IMR-90 (cell line): ENCODE data around the gene NAPG. TPM values are rescaled to one million over a fixed set of nuclear protein-coding genes. Genes with fewer than 3 reads are reported as not detected.

Experiments
- ATAC-seq: fragments of 200-7000 bp; cut with Tn5 transposase; 2 replicates; pipeline ENCODE4 v1.9.1; 2020; ENCODE audit warnings: low read depth, mild to moderate bottlenecking, moderate library complexity
- BruUV-seq: library from RNA; stranded (reverse); fragments of 400-500 nt; replicated peaks from 2 replicates; lab custom pipeline; 2021; lab: Mats Ljungman, UMichigan
- CTCF ChIA-PET: fragments of 300-600 bp; formaldehyde crosslinking; extraction: SDS; loops from one replicate; lab custom pipeline; 2021; ENCODE audit warnings: antibody characterized with exemption; lab: Yijun Ruan, JAX
- POLR2A ChIA-PET: fragments of 300-600 bp; sonication (Branson Sonifier 250); formaldehyde crosslinking; loops from one replicate; lab custom pipeline; 2022; ENCODE audit warnings: antibody characterized with exemption; ENCODE audit not compliant: unreplicated experiment; lab: Charles Lee
- DNase-seq: peaks from one replicate; pipeline ENCODE4 v3.0.0; 2013
- H2AFZ ChIP-seq: replicated peaks from 2 replicates; pipeline ENCODE3; 2013; ENCODE audit warnings: low read length, mild to moderate bottlenecking; ENCODE audit not compliant: poor library complexity
- H2AK5ac ChIP-seq: 2 replicates; pipeline ENCODE4 v1.6.1; 2013; ENCODE audit warnings: low read depth, low read length, inconsistent platforms
- H2AK9ac ChIP-seq: replicated peaks from 2 replicates; pipeline ENCODE3; 2013; ENCODE audit warnings: mild to moderate bottlenecking, low read depth, low read length, moderate library complexity; ENCODE audit not compliant: poor library complexity
- H2BK120ac ChIP-seq: 2 replicates; pipeline ENCODE4 v1.6.1; 2013; ENCODE audit warnings: low read depth, low read length, inconsistent platforms
- H2BK15ac ChIP-seq: 3 replicates; pipeline ENCODE4 v1.6.1; 2013; ENCODE audit warnings: low read depth, low read length, inconsistent platforms
- H2BK20ac ChIP-seq: 2 replicates; pipeline ENCODE4 v1.6.1; 2013; ENCODE audit warnings: low read depth, mild to moderate bottlenecking, inconsistent platforms, low read length, moderate library complexity
- H2BK5ac ChIP-seq: 2 replicates; pipeline ENCODE4 v1.6.1; 2013; ENCODE audit warnings: mild to moderate bottlenecking, low read depth, low read length, inconsistent platforms; ENCODE audit not compliant: poor library complexity, severe bottlenecking
- H3K14ac ChIP-seq: replicated peaks from 2 replicates; pipeline ENCODE4 v1.6.1; 2013; ENCODE audit warnings: low read depth, low read length, inconsistent platforms
- H3K18ac ChIP-seq: 2 replicates; pipeline ENCODE4 v1.6.1; 2013; ENCODE audit warnings: low read depth, low read length, control low read depth
- H3K23ac ChIP-seq: 2 replicates; pipeline ENCODE4 v1.6.1; 2013; ENCODE audit warnings: low read depth, low read length, inconsistent platforms
- H3K27ac ChIP-seq: 2 replicates; pipeline ENCODE4 v1.5.1; 2013; ENCODE audit warnings: mild to moderate bottlenecking, control low read depth, low read length; ENCODE audit not compliant: insufficient read depth
- H3K27me3 ChIP-seq: 2 replicates; pipeline ENCODE4 v1.6.1; 2013; ENCODE audit warnings: low read length; ENCODE audit not compliant: control insufficient read depth, insufficient read depth
- H3K36me3 ChIP-seq: 2 replicates; pipeline ENCODE4 v1.6.1; 2013; ENCODE audit warnings: low read length, mixed read lengths; ENCODE audit not compliant: control insufficient read depth, insufficient read depth
- H3K4ac ChIP-seq: 2 replicates; pipeline ENCODE4 v1.6.1; 2013; ENCODE audit warnings: low read depth, low read length, inconsistent platforms
- H3K4me1 ChIP-seq: 2 replicates; pipeline ENCODE4 v1.6.1; 2013; ENCODE audit warnings: low read length, mixed read lengths; ENCODE audit not compliant: control insufficient read depth, insufficient read depth
- H3K4me2 ChIP-seq: 2 replicates; pipeline ENCODE4 v1.6.1; 2013; ENCODE audit warnings: low read depth, mild to moderate bottlenecking, control low read depth, low read length, moderate library complexity
- H3K4me3 ChIP-seq: 2 replicates; pipeline ENCODE4 v1.5.1; 2013; ENCODE audit warnings: low read depth, mild to moderate bottlenecking, control low read depth, low read length, moderate library complexity; ENCODE audit not compliant: insufficient read depth
- H3K56ac ChIP-seq: 2 replicates; pipeline ENCODE4 v1.6.1; 2013; ENCODE audit warnings: low read length, inconsistent platforms; ENCODE audit not compliant: insufficient read depth; ENCODE audit errors: extremely low read depth
- H3K79me1 ChIP-seq, 2 experiments: 2 replicates each; pipeline ENCODE4 v1.6.1; 2013; ENCODE audit warnings: low read length in 2 of 2, inconsistent platforms in 1 of 2, low read depth in 1 of 2
- H3K9ac ChIP-seq: 2 replicates; pipeline ENCODE4 v1.6.1; 2013; ENCODE audit warnings: low read depth, low read length, control low read depth
- H3K9me1 ChIP-seq: 2 replicates; pipeline ENCODE4 v1.6.1; 2013; ENCODE audit warnings: low read length, inconsistent platforms; ENCODE audit not compliant: insufficient read depth
- H3K9me3 ChIP-seq: 2 replicates; pipeline ENCODE4 v1.6.1; 2013; ENCODE audit warnings: low read length; ENCODE audit not compliant: control insufficient read depth, insufficient read depth
- H4K20me1 ChIP-seq: 2 replicates; pipeline ENCODE4 v1.6.1; 2013; ENCODE audit warnings: low read length, inconsistent platforms; ENCODE audit not compliant: insufficient read depth
- H4K5ac ChIP-seq: 2 replicates; pipeline ENCODE4 v1.6.1; 2013; ENCODE audit warnings: mild to moderate bottlenecking, low read depth, low read length, control low read depth
- H4K8ac ChIP-seq, 2 experiments: 2 replicates each; pipeline ENCODE4 v1.6.1; 2013; ENCODE audit warnings: low read depth in 2 of 2, low read length in 2 of 2, control low read depth in 1 of 2, inconsistent platforms in 1 of 2
- H4K91ac ChIP-seq: 2 replicates; pipeline ENCODE4 v1.6.1; 2013; ENCODE audit warnings: low read depth, low read length, inconsistent platforms; ENCODE audit not compliant: insufficient read depth
- BHLHE40 ChIP-seq: fragments of 150-350 bp; IDR thresholded peaks from 2 replicates; pipeline ENCODE4 v1.6.1; 2016; ENCODE audit warnings: mild to moderate bottlenecking, low read depth, low read length
- CEBPB ChIP-seq: IDR thresholded peaks from 2 replicates; pipeline ENCODE4 v1.6.1; 2012; ENCODE audit warnings: low read depth, low read length, improper control_type of control experiment
- ELK1 ChIP-seq: fragments of 150-350 bp; IDR thresholded peaks from 2 replicates; pipeline ENCODE4 v1.6.1; 2016; ENCODE audit warnings: low read depth, mild to moderate bottlenecking, low read length, moderate library complexity, borderline replicate concordance
- MAFK ChIP-seq: IDR thresholded peaks from 2 replicates; pipeline ENCODE4 v1.6.1; 2012; ENCODE audit warnings: low read depth, low read length, improper control_type of control experiment
- MAZ ChIP-seq: IDR thresholded peaks from 2 replicates; pipeline ENCODE4 v1.6.1; 2012; ENCODE audit warnings: low read depth, mild to moderate bottlenecking, low read length, improper control_type of control experiment, moderate library complexity, borderline replicate concordance
- NFE2L2 ChIP-seq: fragments of 150-350 bp; IDR thresholded peaks from 2 replicates; pipeline ENCODE4 v1.6.1; 2016; ENCODE audit warnings: low read depth, mild to moderate bottlenecking, low read length
- POLR2A ChIP-seq: IDR thresholded peaks from 2 replicates; pipeline ENCODE4 v1.6.1; 2012; ENCODE audit warnings: mild to moderate bottlenecking, low read depth, low read length
- RAD21 ChIP-seq: IDR thresholded peaks from 2 replicates; pipeline ENCODE4 v1.6.1; 2012; ENCODE audit warnings: low read length, improper control_type of control experiment
- RCOR1 ChIP-seq: IDR thresholded peaks from 2 replicates; pipeline ENCODE4 v1.6.1; 2012; ENCODE audit warnings: mild to moderate bottlenecking, low read length, improper control_type of control experiment; ENCODE audit not compliant: insufficient replicate concordance
- USF2 ChIP-seq: fragments of 150-350 bp; IDR thresholded peaks from 2 replicates; pipeline ENCODE4 v1.6.1; 2017; ENCODE audit warnings: mild to moderate bottlenecking, antibody characterized with exemption, low read length, low read depth
- WGBS, 2 experiments: methylation state at CpG; one replicate each; pipeline versions ENCODE4 v1.1.5 to v1.1.7; 2013; ENCODE audit warnings: missing lambda C conversion rate in 2 of 2; ENCODE audit not compliant: insufficient read length in 1 of 2; ENCODE audit errors: extremely low coverage in 2 of 2; 5-methylcytosine and 5-hydroxymethylcytosine counted together
- dilution Hi-C: fragments of 300-500 bp; cut with HindIII; formaldehyde crosslinking; loops from one replicate; pipeline ENCODE4 v1.14.3; 2018; ENCODE audit warnings: low sequenced_read_pairs; ENCODE audit not compliant: unreplicated experiment
- in situ Hi-C: fragments of 300-500 bp; cut with MboI; formaldehyde crosslinking; loops from 3 replicates; pipeline ENCODE4 v1.14.3; 2019; ENCODE audit warnings: low sequenced_read_pairs, inconsistent platforms, mixed read lengths
- intact Hi-C: fragments of 100-400 bp; cut with micrococcal nuclease; formaldehyde crosslinking; loops from 2 replicates; pipeline ENCODE4 v1.10.0; 2022
- polyA plus RNA-seq, 3 experiments: library from polyadenylated mRNA; depleted of rRNA; stranded (reverse); fragments of >200 nt; gene quantifications; 2 replicates each; pipeline ENCODE4 v1.2.3, GENCODE V29; 2012; ENCODE audit warnings: low replicate concordance in 1 of 3
- total RNA-seq: library from RNA; depleted of rRNA; stranded (reverse); fragments of >200 nt; gene quantifications from 2 replicates; pipeline ENCODE4 v1.2.3, GENCODE V29; 2012

Gene NAPG
- total and polyA plus RNA-seq, 2 of the 4 experiments (the other 2 are of a cell fraction): 13.0 to 32.8 TPM

- Histone ChIP-seq H3K4me3 (no peak overlapping the region), H2AK9ac (no peak overlapping the region), H4K91ac (no peak overlapping the region), H3K9me3 (peaks cover 3% of the 10 kb centered on the region), H3K27ac (no peak overlapping the region), H3K56ac (no peak overlapping the region), H3K18ac (no peak overlapping the region), H2BK5ac (no peak overlapping the region), H2BK20ac (no peak overlapping the region), H3K36me3 (no peaks in the 10 kb centered on the region), H2AK5ac (no peak overlapping the region), H4K20me1 (no peaks in the 10 kb centered on the region), H3K4me2 (no peak overlapping the region), H3K79me1 (no peaks in the 10 kb centered on the region), H2BK15ac (no peak overlapping the region), H3K4me1 (peaks cover 5% of the 10 kb centered on the region; the same call in 1 of the 2 replicates), H2BK120ac (no peak overlapping the region), H3K9ac (no peak overlapping the region), H4K8ac (no peak overlapping the region), H3K27me3 (peaks cover 17% of the 10 kb centered on the region), H4K5ac (no peak overlapping the region), H2AFZ (no peak overlapping the region), H3K23ac (no peak overlapping the region), H3K9me1 (peaks cover 4% of the 10 kb centered on the region; the same call in 1 of the 2 replicates), H3K14ac (no peak overlapping the region), H3K4ac (no peak overlapping the region)
- intact Hi-C loops (loop anchor here (10.0 kb wide), 2 partner anchors 141 to 281 kb away; no protein-coding TSS in a partner anchor), dilution Hi-C loops (loop anchor here (25.0 kb wide), 1 partner anchor 528 kb away; no protein-coding TSS in a partner anchor), in situ Hi-C loops (no loop called here)
- ChIA-PET POLR2A (no interaction called here), CTCF (interaction anchor here (0.9 to 1.1 kb wide), 2 partner anchors 372 to 544 kb away, joined by 3 read pairs; no protein-coding TSS in a partner anchor)
- TF ChIP-seq USF2 (no peak), RCOR1 (no peak), MAFK (no peak), CEBPB (no peak), RAD21 (no peak), ELK1 (no peak), POLR2A (no peak), BHLHE40 (no peak), NFE2L2 (no peak), MAZ (no peak)
- no TSS peak for BruUV-seq
- DNase-seq (no peak), ATAC-seq (no peak)
- 73% methylated on average over 1 of the region's 4 CpGs; no CpG with 5 or more reads in 1 of the 2 experiments for WGBS, 2 experiments
These were observed 10.4 kb upstream of the NAPG start for GRCh38 chr18:10515456-10515855.
